ENCODE data around the gene PLA2G15.

- TF ChIP-seq ZFX (IDR thresholded peaks at IDR 0.05; ENCODE audit: borderline replicate concordance), result no peak
- TF ChIP-seq CTCF (IDR thresholded peaks at IDR 0.05), result no peak
Measured at GRCh38 chr16:68227850-68228553, 17.2 kb upstream of the PLA2G15 start.
